Esophagus squamous epithelium (tissue), 4 donors: Measurements from ENCODE around the gene MYOM3.
A peak's percentile ranks its signal among the peaks of the same experiment; 100 is the strongest.

Experiments
- POLR2A ChIP-seq, 4 donors: fragments of 450-650 bp; IDR thresholded peaks; one replicate each; pipeline ENCODE4 v1.6.1; 2017; ENCODE audit warnings: antibody characterized with exemption in 4 of 4, mild to moderate bottlenecking in 4 of 4, moderate library complexity in 3 of 4
- TF ChIP-seq, protein P1 (sequence below), 6 experiments: fragments of 450-650 bp in 4 of 6; fragments of 200-600 bp in 2 of 6; sonication (generic) in 2 of 6; IDR thresholded peaks; one replicate each; pipeline ENCODE4 v1.5.1; 2016 to 2019; ENCODE audit warnings: antibody characterized with exemption in 6 of 6, mild to moderate bottlenecking in 4 of 6, moderate library complexity in 4 of 6

DNA sequence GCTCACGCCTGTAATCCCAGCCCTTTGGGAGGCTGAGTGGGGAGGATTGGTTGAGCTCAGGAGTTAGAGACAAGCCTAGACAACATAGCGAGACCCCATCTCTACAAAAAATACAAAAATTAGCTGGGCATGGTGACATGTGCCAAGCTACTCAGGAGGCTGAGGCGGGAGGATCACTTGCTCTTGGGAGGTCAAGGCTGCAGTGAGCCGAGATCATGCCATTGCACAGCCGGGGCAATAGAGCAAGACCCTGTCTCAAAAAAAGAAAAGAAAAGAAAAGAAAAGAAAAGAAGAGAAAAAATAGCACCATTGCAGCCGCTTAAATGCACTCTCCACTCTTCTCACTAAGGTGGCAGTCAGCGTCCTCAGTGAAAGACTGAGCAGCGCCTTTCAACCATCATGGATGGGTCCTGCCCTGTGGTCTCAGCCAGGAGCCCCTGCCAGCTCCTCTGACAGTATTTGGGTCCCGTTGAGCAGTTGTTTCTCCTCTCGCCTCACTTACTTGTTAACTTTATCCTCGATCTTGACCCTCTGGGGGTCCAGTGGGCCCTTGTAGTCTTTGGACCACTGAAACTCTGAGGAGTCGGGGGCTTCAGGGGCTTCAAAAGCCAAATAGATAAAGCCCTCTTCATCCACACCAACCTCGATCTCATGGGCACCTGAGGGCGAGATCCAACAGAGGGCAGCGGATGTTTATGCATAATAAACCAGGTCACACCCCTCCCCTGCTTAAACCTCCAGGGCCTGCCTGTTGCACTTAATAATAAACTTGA, 36.9 kb downstream of the MYOM3 start:
- TF ChIP-seq, protein P1, sequence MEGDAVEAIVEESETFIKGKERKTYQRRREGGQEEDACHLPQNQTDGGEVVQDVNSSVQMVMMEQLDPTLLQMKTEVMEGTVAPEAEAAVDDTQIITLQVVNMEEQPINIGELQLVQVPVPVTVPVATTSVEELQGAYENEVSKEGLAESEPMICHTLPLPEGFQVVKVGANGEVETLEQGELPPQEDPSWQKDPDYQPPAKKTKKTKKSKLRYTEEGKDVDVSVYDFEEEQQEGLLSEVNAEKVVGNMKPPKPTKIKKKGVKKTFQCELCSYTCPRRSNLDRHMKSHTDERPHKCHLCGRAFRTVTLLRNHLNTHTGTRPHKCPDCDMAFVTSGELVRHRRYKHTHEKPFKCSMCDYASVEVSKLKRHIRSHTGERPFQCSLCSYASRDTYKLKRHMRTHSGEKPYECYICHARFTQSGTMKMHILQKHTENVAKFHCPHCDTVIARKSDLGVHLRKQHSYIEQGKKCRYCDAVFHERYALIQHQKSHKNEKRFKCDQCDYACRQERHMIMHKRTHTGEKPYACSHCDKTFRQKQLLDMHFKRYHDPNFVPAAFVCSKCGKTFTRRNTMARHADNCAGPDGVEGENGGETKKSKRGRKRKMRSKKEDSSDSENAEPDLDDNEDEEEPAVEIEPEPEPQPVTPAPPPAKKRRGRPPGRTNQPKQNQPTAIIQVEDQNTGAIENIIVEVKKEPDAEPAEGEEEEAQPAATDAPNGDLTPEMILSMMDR (IDR thresholded peaks at IDR 0.05): peak in 1 of 6 experiments; percentile 5
- TF ChIP-seq POLR2A (IDR thresholded peaks at IDR 0.05): no peak
